ENCODE results near the gene MZF1. TPM values are rescaled to one million over a fixed set of nuclear protein-coding genes. Genes with fewer than 3 reads are reported as not detected.

Gene MZF1
- total RNA-seq, 1 donor from 2014 or later = 30.9 TPM

GRCh38 chr19:58571575-58571947 is 1.6 kb downstream of the MZF1 start:
- Mint-ChIP-seq H3K27ac (ENCODE audit: unreplicated experiment) (peak overlapping the region; percentile 99), H3K27me3 (ENCODE audit: unreplicated experiment) (no peaks in the 10 kb centered on the region), H3K4me3 (ENCODE audit: unreplicated experiment) (no peak overlapping the region), H3K4me1 (ENCODE audit: unreplicated experiment) (peaks cover 28% of the 10 kb centered on the region), H3K9me3 (ENCODE audit: unreplicated experiment) (no peaks in the 10 kb centered on the region), H3K36me3 (ENCODE audit: unreplicated experiment) (no peaks in the 10 kb centered on the region)
- no peak for DNase-seq (ENCODE audit: extremely low spot score, unreplicated experiment)
- TF ChIP-seq CTCF (IDR thresholded peaks at IDR 0.05) = no peak

- H3K4me1 Mint-ChIP-seq (ENCODE audit: unreplicated experiment) = peaks cover 26% of the 10 kb centered on the region
- H3K36me3 Mint-ChIP-seq (ENCODE audit: unreplicated experiment) = no peaks in the 10 kb centered on the region
- H3K4me3 Mint-ChIP-seq (ENCODE audit: unreplicated experiment) = no peak overlapping the region
- no peak overlapping the region for H3K27ac Mint-ChIP-seq (ENCODE audit: unreplicated experiment)
- DNase-seq (ENCODE audit: extremely low spot score, unreplicated experiment) = no peak
- no peak for TF ChIP-seq CTCF (IDR thresholded peaks at IDR 0.05)
- no peaks in the 10 kb centered on the region for H3K27me3 Mint-ChIP-seq (ENCODE audit: unreplicated experiment)
- H3K9me3 Mint-ChIP-seq (ENCODE audit: unreplicated experiment) = no peaks in the 10 kb centered on the region
These were observed 2.2 kb downstream of the MZF1 start for GRCh38 chr19:58570770-58571574.

GRCh38 chr19:58569943-58570670 is 3.0 kb downstream of the MZF1 start:
- no peak overlapping the region for H3K4me3 Mint-ChIP-seq (ENCODE audit: unreplicated experiment)
- H3K27me3 Mint-ChIP-seq (ENCODE audit: unreplicated experiment) = no peaks in the 10 kb centered on the region
- no peaks in the 10 kb centered on the region for H3K36me3 Mint-ChIP-seq (ENCODE audit: unreplicated experiment)
- no peak for DNase-seq (ENCODE audit: extremely low spot score, unreplicated experiment)
- H3K9me3 Mint-ChIP-seq (ENCODE audit: unreplicated experiment) = no peaks in the 10 kb centered on the region
- H3K27ac Mint-ChIP-seq (ENCODE audit: unreplicated experiment) = no peak overlapping the region
- no peak for TF ChIP-seq CTCF (IDR thresholded peaks at IDR 0.05)
- peaks cover 23% of the 10 kb centered on the region for H3K4me1 Mint-ChIP-seq (ENCODE audit: unreplicated experiment)

- no peak for DNase-seq (ENCODE audit: extremely low spot score, unreplicated experiment)
- no peak overlapping the region for H3K4me3 Mint-ChIP-seq (ENCODE audit: unreplicated experiment)
- H3K27me3 Mint-ChIP-seq (ENCODE audit: unreplicated experiment) = no peaks in the 10 kb centered on the region
- H3K27ac Mint-ChIP-seq (ENCODE audit: unreplicated experiment) = no peak overlapping the region
- H3K9me3 Mint-ChIP-seq (ENCODE audit: unreplicated experiment) = no peaks in the 10 kb centered on the region
- H3K4me1 Mint-ChIP-seq (ENCODE audit: unreplicated experiment) = peaks cover 19% of the 10 kb centered on the region
- H3K36me3 Mint-ChIP-seq (ENCODE audit: unreplicated experiment) = no peaks in the 10 kb centered on the region
- no peak for TF ChIP-seq CTCF (IDR thresholded peaks at IDR 0.05)
These were observed 3.8 kb downstream of the MZF1 start for GRCh38 chr19:58569191-58569942.
